OCI-LY3 (cell line): ENCODE data around the gene DCUN1D1.

ENCODE experiments used
- EZH2phosphoT487 ChIP-seq: fragments of 200-600 bp; shearing (Covaris generic); IDR thresholded peaks from 2 replicates; pipeline ENCODE4 v1.6.1; 2018; ENCODE audit warnings: antibody characterized with exemption, mixed run types, low read depth
- TF ChIP-seq, protein P1 (sequence below): fragments of 200-600, 300-600 bp; sonication (generic); IDR thresholded peaks from 2 replicates; pipeline ENCODE4 v1.5.1; 2014; ENCODE audit warnings: antibody characterized with exemption, low read length, low read depth

- TF ChIP-seq, protein P1, sequence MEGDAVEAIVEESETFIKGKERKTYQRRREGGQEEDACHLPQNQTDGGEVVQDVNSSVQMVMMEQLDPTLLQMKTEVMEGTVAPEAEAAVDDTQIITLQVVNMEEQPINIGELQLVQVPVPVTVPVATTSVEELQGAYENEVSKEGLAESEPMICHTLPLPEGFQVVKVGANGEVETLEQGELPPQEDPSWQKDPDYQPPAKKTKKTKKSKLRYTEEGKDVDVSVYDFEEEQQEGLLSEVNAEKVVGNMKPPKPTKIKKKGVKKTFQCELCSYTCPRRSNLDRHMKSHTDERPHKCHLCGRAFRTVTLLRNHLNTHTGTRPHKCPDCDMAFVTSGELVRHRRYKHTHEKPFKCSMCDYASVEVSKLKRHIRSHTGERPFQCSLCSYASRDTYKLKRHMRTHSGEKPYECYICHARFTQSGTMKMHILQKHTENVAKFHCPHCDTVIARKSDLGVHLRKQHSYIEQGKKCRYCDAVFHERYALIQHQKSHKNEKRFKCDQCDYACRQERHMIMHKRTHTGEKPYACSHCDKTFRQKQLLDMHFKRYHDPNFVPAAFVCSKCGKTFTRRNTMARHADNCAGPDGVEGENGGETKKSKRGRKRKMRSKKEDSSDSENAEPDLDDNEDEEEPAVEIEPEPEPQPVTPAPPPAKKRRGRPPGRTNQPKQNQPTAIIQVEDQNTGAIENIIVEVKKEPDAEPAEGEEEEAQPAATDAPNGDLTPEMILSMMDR: no peak
- no peak for TF ChIP-seq EZH2phosphoT487
Measured at GRCh38 chr3:183008303-183008702, 28.0 kb upstream of the DCUN1D1 start.
